Measurements from ENCODE around the gene EPHB1. TPM values are rescaled to one million over a fixed set of nuclear protein-coding genes. Genes with fewer than 3 reads are reported as not detected.

Gene EPHB1
- polyA plus RNA-seq, 1 experiment, result 0.11 TPM

DNA sequence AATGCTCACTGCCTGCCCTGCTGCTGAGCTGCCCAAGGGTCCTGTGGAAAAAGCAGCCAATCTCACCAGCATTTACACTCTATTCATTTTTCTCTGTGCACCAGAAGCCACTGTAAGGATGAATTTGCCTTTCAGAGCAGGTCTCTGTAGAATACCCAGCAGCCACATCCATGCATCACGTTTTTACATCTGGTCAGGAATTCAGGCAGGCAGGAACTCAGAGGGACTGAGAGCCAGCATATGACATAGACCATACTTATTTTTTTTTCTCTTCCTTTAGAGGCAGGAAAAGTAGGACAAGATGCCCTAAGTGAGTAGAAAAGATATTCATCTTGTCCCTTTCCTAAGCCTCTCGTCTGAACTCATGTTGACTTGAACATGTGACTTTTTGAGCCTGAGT lies 292.7 kb downstream of the EPHB1 start:
- no peak for DNase-seq (ENCODE audit: low read depth, low spot score)
- ChIA-PET POLR2A (no interaction called here), CTCF (no interaction called here)
- Histone ChIP-seq H3K9me3 (ENCODE audit: control insufficient read depth, insufficient read depth, low read length) (no peaks in the 10 kb centered on the region), H3K27me3 (ENCODE audit: control insufficient read depth, insufficient read depth, low read length) (no peaks in the 10 kb centered on the region), H3K4me3 (ENCODE audit: low read depth, low read length) (no peak overlapping the region), H3K27ac (ENCODE audit: low read depth, low read length) (no peak overlapping the region)
- TF ChIP-seq, protein P1, sequence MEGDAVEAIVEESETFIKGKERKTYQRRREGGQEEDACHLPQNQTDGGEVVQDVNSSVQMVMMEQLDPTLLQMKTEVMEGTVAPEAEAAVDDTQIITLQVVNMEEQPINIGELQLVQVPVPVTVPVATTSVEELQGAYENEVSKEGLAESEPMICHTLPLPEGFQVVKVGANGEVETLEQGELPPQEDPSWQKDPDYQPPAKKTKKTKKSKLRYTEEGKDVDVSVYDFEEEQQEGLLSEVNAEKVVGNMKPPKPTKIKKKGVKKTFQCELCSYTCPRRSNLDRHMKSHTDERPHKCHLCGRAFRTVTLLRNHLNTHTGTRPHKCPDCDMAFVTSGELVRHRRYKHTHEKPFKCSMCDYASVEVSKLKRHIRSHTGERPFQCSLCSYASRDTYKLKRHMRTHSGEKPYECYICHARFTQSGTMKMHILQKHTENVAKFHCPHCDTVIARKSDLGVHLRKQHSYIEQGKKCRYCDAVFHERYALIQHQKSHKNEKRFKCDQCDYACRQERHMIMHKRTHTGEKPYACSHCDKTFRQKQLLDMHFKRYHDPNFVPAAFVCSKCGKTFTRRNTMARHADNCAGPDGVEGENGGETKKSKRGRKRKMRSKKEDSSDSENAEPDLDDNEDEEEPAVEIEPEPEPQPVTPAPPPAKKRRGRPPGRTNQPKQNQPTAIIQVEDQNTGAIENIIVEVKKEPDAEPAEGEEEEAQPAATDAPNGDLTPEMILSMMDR (IDR thresholded peaks at IDR 0.05; ENCODE audit: low read depth, low read length), result no peak

GRCh38 chr3:135089451-135089850 lies 294.4 kb downstream of the EPHB1 start:
- Histone ChIP-seq H3K4me3 (ENCODE audit: low read depth, low read length) (no peak overlapping the region), H3K27me3 (ENCODE audit: control insufficient read depth, insufficient read depth, low read length) (no peaks in the 10 kb centered on the region), H3K9me3 (ENCODE audit: control insufficient read depth, insufficient read depth, low read length) (no peaks in the 10 kb centered on the region), H3K27ac (ENCODE audit: low read depth, low read length) (no peak overlapping the region)
- CTCF ChIA-PET, result no interaction called here
- POLR2A ChIA-PET, result no interaction called here
- DNase-seq (ENCODE audit: low read depth, low spot score), result no peak
- TF ChIP-seq, protein P1 (IDR thresholded peaks at IDR 0.05; ENCODE audit: low read depth, low read length), result no peak

DNA sequence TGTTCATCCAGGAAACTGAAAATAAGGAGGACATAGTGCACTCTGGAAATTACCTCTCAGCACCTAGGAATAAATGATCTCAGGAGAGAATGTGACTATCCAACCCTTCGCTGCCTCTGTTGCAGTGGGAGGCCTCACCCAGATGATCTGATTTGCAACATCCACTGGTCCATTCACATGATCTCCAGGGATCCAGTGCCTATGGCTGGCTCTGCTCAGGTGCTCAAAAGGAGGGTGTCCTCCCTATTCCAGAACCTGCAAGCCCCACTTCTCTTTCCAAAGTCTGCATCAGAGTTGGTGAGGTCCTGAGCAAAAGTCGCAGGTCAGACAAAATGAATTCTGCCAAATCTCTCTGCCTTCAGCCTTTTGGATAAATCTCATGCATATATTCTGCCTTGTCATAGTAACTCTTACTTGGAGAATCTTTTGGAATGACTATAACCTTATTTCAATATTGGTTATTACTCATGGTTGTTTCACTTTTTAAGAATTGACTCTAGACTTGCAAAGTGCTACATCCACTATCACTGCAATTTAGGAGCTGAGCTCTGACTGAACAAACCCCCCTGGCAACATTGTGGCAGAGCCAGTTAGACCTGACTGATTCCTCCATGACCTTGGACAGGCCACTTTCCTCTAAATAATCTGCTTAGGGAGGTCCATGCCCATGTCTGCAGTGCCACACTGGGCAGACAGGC lies 295.1 kb downstream of the EPHB1 start:
- no peaks in the 10 kb centered on the region for H3K9me3 ChIP-seq (ENCODE audit: control insufficient read depth, insufficient read depth, low read length)
- H3K4me3 ChIP-seq (ENCODE audit: low read depth, low read length), result no peak overlapping the region
- DNase-seq (ENCODE audit: low read depth, low spot score), result no peak
- H3K27me3 ChIP-seq (ENCODE audit: control insufficient read depth, insufficient read depth, low read length), result no peaks in the 10 kb centered on the region
- CTCF ChIA-PET, result no interaction called here
- no peak overlapping the region for H3K27ac ChIP-seq (ENCODE audit: low read depth, low read length)
- TF ChIP-seq, protein P1 (IDR thresholded peaks at IDR 0.05; ENCODE audit: low read depth, low read length), result no peak
- POLR2A ChIA-PET, result no interaction called here

GRCh38 chr3:135091946-135092345 lies 296.9 kb downstream of the EPHB1 start:
- Histone ChIP-seq H3K9me3 (ENCODE audit: control insufficient read depth, insufficient read depth, low read length) (no peaks in the 10 kb centered on the region), H3K4me3 (ENCODE audit: low read depth, low read length) (no peak overlapping the region), H3K27ac (ENCODE audit: low read depth, low read length) (no peak overlapping the region), H3K27me3 (ENCODE audit: control insufficient read depth, insufficient read depth, low read length) (no peaks in the 10 kb centered on the region)
- TF ChIP-seq, protein P1 (IDR thresholded peaks at IDR 0.05; ENCODE audit: low read depth, low read length), result no peak
- CTCF ChIA-PET, result no interaction called here
- DNase-seq (ENCODE audit: low read depth, low spot score), result no peak
- POLR2A ChIA-PET, result no interaction called here

GRCh38 chr3:135093121-135093520 lies 298.1 kb downstream of the EPHB1 start:
- DNase-seq (ENCODE audit: low read depth, low spot score), result no peak
- ChIA-PET POLR2A (no interaction called here), CTCF (no interaction called here)
- H3K4me3 ChIP-seq (ENCODE audit: low read depth, low read length), result no peak overlapping the region
- H3K27ac ChIP-seq (ENCODE audit: low read depth, low read length), result no peak overlapping the region
- TF ChIP-seq, protein P1 (IDR thresholded peaks at IDR 0.05; ENCODE audit: low read depth, low read length), result no peak
- H3K9me3 ChIP-seq (ENCODE audit: control insufficient read depth, insufficient read depth, low read length), result no peaks in the 10 kb centered on the region
- H3K27me3 ChIP-seq (ENCODE audit: control insufficient read depth, insufficient read depth, low read length), result no peaks in the 10 kb centered on the region
